Dedifferentiated amniotic fluid mesenchymal stem cell (primary cell): ENCODE measurements around the gene UFM1.
A peak's percentile ranks its signal among the peaks of the same experiment; 100 is the strongest.
"Not testable (repeated sequence)": the region's sequence is repeated elsewhere in the genome, so short reads cannot be mapped to it uniquely, and the experiment has no call there.

ENCODE experiments used
- DNase-seq: peaks from one replicate; pipeline ENCODE4 v3.0.0-alpha.2; 2016; ENCODE audit errors: extremely low spot score

UFM1 gene

DNA sequence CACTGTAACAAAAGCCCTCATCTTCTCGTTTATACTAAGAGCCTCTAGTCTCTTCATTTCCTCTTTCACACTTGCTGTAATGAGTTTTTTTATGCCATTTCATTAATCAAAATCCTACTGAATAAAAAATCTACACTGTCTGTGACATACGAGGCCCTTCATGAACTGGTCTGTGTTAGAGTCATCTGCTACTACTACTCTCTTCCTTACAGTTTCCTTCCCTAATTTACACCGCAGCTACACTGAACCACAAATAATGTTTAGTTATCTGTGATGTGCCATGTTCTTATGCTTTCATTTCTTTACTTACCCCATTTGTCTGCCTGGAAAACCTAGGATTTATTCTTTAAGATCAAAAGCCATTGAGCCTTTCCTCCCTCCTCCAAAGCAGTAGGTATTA, 16.0 kb downstream of the UFM1 start:
- no peak for DNase-seq

DNA sequence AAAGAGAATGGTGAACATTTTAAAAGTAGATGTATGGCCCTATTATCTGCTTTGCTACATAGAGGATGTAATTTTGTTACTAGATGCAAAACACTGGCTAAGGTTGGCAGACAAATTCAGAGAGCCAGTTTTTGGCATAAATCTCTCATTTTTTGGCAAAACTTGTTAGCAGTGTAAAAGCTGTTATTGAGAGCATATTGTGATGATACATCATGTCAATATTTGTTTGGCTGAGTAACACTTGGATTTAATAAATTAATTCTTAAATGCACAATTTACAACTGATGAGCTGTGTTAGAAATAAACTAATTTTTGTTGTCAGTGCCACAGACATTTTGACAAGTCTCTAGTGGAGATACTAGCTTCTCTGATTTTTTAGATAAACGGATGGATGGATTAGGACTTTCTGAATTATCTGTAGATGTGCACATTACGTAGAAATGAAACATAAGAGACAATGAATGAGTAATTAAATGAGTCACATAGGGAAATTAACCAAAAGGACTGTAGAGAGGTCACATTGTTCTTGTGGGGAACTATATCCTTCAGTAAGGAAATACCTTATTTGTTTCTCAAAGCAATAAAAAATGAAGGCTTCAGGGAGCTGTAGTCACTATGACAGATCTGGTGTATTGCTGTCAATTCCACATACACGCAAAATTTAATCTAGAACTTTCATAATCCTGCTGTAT, 17.4 kb downstream of the UFM1 start:
- no peak for DNase-seq

DNA sequence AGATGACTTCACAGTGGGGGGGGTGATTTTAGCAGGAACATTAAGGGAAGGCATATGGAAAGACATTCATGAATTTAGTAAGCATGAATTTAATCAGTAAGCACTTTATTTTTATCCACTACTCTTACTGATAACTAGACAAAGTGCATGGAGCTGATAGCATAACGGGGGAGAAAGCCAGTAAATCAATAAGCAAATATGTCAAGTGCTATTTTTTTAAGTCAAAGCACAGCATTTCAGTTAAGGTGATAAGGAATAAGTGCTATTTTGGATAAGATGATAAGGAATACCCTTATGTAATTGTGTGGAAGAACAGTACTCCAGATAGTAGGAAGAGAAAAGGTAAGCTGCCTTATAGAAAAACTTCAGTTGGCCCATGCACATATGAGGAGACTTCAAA, 19.4 kb downstream of the UFM1 start:
- DNase-seq, result no peak

DNA sequence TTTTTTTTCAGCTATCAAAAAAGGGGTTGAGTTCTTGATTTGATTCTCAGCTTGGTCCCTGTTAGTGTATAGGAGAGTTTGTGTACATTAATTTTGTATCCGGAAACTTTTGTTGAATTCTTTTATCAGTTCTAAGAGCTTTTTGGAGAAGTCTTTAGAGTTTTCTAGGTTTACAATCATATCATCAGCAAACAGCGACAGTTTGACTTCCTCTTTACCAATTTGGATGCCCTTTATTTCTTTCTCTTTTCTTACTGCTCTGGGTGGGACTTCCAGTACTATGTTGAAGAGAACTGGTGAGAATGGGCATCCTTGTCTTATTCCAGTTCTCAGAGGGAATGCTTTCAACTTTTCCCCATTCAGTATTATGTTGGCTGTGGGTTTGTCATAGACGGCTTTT, 20.4 kb downstream of the UFM1 start:
- not testable (repeated sequence) for DNase-seq

DNA sequence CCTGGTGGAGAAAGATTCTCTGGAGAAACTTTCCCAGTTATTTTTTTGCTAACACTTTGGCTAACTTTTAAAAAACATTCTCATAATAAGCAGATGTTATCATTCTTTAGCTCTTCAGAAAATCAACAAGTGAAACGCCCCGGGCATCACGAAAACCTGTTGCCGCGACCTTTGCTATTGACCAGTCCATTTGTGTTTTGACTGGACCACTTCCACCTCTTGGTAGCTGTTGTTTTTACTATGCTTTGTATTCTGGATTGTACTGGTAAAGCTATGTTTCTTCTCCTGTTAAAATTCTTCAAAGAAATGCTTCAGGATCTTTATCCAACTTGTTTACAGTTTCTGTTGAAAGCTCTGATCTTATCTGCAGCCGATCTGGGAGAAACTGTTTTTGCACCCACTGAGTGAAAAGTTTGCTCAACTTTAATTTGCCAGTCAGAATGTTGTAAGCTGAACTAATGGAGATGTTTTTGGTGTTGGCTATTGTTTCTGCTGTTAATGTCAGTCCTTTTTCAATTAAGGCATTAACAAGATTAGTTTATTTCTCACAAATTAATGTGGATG, 23.3 kb downstream of the UFM1 start:
- DNase-seq, result no peak

DNA sequence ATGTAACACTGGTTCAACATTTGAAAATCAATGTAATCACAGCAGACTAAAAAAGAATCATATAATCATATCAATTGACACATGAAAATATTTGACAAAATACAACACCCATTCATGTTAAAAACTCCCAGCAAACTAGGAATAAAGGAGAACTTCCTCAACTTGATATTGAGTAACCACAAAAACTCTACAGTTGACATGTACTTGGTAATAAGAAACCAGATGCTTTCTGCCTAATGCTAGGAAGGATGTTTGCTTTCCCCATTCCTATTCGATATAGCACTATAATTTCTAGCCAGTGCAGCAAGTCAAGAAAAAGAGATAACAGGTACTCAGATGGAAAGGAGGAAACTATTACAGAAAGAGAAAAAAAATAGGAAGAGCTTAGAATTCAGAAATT, 26.9 kb downstream of the UFM1 start:
- no peak for DNase-seq

DNA sequence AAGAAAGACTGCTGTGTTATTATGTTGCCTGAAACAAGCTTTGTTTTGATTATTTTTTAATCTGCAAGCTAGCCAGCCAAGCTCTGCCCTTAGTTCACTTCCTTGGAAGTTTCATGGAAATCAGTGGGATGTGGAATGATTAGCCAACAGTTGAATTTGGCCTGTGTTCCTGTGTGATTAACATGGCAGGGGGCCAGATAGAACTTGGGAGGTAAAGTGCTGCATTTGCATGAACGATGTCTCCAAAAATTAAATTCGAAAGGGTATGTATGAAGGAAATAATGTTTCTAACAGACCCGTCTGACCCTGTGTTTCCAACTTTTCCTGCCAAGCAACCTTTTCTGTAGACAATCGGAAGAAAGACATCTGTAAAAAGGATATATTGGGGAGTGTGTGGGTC, 32.2 kb downstream of the UFM1 start:
- DNase-seq, result no peak

DNA sequence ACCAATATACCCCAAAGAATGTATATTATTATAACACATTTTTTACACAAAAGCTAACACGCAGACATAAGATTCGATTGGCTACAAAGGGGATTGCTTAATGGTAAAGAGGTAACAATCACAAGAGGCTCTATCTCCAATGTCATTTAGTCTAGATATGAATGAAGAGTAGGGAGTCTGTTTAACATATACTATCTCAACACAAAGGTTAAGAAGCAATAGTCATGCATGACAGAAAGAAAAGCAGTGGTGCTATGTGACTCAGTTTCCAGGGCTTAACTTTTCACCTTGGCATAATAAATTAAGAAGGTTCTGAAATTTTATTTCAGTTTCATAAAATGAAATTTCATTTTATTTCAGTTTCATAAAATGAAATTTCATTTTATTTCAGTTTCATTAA, 33.3 kb downstream of the UFM1 start:
- DNase-seq, result no peak

DNA sequence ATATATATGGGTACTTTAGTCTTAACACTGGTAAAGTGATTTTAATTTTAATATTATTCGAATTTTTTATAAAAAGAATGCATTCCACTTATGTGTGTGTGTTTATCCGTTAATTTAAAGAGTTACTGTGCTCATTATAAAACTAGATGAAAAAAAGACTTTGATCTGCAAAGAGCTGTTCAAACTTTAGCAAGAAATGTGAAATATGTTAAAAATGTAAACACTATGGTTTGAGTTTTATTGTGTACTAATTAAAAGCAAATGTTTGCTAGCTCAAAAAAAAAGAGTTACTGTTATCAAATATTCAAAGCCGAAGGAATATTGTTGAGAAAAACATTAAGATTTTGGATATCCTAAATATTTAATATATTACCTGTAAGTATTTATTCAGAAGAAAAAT, 34.5 kb downstream of the UFM1 start:
- peak; percentile 40 for DNase-seq

DNA sequence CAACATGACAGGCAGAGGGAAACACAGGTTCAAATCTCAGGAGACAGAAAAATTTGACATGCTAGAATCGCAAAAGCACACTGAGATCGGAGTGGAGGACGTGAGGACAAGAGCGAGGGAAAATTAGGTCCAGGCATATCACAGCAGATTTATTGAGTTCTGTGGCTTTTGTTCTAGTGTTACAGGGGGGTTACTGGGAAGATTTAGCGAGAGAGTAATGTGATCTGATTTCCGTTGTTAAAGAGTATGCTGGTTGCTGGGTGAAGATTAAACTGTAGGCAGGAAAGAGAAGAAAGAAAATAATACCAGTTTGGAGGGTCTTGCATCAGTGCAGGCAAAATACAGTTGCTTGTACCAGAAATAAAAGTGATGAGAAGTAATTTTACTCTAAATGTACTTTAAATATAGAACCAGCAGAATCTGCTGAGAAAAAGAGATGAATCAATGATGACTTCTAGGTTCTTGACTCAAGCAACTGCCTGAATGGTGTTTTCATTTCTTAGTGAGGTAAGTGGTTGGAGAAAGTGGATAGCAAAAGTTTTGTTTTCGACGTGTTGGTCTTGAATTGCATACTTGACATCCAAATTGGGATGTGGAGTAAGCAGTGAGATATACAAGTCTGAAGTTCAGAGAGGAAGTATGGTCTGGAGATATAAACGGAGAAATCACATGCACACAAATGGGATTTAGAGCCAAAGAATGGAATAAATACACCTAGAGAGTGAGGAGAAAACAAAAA, 35.7 kb downstream of the UFM1 start:
- no peak for DNase-seq

DNA sequence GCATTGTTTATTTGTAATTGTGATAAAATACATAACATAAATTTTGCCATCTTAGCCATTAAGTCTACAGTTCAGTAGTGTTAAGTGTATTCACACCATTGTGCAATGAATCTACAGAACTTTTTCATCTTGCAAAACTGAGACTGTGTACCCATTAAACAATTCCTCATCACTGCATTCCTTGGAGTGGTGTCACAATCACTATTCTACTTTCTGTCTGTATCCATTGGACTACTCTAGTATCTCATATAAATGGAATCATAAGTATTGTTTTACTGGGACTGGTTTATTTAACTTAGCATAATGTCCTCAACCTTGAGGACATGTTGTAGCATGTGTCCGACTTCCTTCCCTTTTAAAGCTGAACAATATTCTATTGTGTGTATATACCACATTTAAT, 36.8 kb downstream of the UFM1 start:
- DNase-seq, result no peak

DNA sequence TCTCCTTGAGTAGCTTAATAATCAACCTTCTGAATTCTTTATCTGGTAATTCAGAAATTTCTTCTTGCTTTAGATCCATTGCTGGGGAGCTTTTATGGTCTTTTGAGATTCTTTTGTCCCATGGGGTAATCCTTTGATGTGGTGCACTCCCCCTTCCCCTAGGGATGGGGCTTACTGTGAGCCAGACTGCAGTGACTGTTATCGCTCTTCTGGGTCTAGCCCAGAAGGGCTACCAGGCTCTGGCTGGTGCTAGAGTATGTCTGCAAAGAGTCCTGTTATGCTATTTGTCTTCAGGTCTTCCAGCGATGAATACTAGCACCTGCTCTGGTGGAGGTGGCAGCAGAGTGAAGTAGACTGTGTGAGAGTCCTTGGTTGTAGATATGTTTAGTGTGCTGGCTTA, 41.7 kb downstream of the UFM1 start:
- DNase-seq, result no peak

DNA sequence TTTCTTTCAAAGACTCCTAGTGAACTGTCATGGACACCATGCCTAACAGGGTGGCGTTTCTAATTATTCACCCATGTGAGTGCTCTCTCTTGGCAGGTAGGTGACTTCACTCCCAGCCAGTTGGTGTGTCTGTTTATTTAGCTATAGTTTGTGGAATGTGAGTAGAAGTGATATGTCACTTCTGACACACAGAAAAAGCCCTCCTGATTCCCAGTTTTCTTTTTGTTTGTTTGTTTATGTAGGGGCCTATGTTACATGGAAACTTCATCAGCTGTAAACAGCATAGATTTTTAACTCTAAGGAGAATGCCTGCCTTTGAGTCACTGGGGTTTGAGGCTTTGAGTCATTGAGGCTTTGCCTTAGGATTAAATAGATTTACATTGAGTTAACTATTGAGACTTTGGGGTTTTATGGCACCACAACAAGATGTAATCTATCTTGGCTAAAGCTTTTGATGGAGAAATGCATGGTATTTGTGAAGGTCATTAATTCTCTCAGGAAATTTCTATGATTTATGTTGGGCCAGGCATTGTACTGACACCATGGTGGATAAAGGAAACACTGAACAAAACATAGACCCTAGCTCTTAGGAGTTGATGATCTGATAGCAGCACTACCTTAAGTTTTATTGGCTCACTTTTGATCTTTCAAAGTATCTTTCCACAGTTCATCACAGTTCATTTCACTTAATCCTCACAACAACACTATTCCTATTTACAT, 45.3 kb downstream of the UFM1 start:
- DNase-seq, result peak; percentile 58

DNA sequence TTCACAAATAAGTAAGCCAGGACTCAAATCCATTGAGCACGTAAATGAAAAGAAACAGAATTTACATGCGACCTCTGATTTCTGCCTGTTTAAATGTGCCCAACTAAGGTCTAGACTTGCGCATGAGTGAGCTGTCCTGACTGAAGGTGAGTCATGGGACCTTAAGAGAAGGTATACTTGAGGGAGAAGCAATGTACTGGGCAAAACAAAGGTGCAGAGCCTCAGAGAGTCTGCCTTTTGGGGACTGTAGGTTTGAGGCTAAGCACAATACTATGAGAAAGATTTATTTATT, 45.8 kb downstream of the UFM1 start:
- no peak for DNase-seq

DNA sequence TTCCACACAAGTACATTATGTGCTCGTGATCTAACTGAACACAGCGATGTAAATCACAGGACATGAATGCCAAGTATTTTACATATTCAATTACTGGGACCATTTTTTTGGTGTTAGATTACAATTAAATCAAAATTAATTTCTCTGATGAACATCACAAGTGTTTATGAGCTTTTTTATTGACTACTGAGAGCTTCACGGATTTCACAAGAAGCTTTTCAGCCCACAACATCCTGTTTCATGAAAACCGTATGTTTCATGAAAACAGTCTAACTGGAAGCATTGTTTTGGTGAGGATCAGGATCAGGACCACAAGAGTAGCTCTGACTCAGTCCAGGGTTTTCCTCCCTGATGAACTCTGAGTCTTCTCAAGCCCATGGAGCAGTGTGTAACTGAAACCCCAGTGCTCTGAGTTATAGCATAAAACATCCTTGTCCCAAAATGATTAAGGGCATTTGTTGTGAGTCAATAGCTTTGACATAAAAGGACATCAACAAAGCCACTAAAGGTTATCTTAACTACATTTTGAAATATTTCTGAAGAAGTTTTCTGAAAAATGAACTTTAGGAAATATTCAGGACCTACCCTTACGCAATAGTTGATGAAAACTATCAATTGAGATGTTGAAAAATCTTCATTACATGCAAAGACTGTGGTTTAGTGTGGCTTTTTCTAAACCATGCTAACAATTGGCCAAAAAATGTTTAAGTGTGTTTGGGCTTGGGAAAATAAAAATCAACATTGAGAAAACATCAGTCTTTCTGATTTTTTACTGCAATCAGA, 49.3 kb downstream of the UFM1 start:
- DNase-seq, result peak; percentile 55

DNA sequence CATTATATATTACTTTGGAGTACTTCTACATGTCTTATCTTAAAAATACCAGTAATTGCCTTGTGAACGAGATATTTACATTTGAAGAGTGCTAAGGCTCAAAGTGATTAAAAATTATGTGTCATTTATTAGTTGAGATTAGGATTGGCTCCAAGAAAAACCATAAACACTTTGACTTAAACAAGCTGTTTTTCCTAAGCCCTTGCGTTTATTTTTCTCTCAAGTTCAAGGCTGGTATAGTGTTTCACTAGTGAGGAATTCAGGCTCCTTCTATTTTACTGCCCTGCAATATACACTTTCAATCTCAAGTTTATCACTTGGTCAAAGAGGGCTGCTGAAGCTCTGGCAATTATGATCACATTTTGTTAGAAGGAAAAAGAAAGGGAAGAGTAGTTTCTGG, 49.9 kb downstream of the UFM1 start:
- no peak for DNase-seq

DNA sequence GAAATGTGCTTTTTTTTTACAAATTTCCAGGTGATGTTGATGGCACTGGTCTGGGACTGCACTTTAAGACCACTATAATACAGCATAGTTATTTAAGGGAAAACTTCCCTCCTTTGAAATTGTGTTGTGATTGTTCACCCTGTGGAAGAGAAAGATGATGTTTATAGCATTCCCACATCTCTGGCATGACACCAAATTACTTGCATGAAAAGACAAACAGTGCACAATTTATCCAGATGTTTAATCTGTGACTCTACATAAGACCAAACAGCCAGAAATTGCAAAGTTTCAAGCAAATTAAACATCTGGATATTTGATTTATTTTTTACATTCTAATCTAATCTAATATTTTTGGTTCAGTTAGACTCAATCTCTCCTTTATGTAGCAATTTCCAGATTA, 51.6 kb downstream of the UFM1 start:
- no peak for DNase-seq

DNA sequence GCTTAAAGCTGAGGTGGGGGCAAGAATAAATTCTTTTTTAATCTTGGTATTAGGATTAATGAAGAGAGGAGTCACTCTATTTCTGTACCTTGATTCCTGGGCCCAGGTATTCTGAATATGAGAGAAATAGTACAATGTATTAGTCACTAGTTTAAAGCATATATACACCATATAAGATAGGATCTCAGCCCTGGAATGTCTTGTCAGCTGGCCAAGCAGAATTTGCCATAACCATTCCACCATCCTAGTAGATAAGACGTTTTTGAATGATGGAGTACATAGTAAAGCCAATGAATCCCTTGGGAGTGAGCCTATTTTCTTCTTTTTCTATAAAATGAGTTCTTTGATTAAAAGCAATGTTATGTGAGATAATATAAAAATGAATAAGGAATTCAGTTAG, 55.6 kb downstream of the UFM1 start:
- no peak for DNase-seq

DNA sequence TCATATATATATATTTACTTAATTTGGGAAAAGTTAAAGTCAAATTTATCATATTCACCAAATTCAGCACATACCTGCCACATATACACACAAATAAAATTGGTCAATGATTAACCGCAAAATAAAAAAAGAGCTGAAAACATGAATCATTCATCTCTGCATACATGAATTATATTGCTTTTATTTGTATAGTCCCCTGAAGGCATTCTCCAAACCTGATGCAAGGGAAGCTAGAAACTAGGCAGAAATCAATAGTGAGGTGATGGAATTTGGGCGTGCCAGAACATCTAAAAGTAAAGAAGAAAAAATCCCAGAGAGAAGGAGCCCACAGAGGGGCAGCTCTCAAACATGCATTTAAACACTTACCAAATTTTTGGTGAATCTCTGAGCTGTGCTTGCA, 60.1 kb downstream of the UFM1 start:
- no peak for DNase-seq

DNA sequence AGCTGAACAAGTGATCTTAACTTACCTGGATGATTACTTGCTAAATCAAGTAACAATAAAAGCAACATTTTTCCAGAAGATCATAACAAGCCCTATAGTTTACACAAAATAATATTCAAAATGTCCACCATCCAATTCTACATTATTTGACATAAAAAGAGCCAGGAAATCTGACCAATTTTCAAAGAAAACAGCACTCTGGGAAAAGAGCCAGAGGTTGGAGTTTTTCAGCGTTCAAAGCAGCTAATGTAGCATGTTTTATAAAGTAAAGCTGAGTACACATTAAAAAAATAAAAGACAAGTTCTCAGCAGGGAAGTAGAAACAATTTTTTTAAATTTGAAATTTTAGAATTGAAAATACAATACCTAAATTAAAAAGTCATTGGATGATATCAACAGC, 62.6 kb downstream of the UFM1 start:
- DNase-seq, result no peak
